ENCODE results near the gene KAT6B. TPM values are rescaled to one million over a fixed set of nuclear protein-coding genes. Genes with fewer than 3 reads are reported as not detected.

The KAT6B gene
- total and polyA plus RNA-seq, 4 donors, result 8.5 to 47.5 (median 21.4) TPM

DNA sequence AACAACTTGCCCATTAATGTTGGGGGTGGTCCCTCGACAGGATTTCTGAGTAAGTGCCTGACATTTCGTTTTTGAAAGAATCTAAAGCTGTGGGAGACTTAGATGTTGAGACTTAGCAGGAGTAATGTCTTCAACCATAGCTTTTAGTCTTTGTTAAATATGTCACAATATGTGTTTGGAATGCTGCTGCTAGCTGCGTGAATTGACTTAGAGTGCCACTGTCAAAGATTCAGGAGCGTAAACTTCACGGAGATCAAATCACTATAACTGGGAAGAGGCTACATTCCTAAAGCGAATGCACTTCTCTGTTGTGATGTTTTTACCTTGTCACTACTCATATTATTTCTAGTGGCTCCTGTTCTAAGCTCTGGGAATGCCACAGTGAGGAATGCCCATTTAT lies 193.8 kb downstream of the KAT6B start:
- 75 to 76% methylated on average over 6 of the region's 6 CpGs for WGBS, 2 donors
- no peaks in the 10 kb centered on the region for H3K27me3 ChIP-seq (ENCODE audit: control insufficient read depth in 1 of 2, insufficient read depth in 2 of 2, low read length in 1 of 2)
- no peak for DNase-seq
- no peak overlapping the region for H3K4me3 ChIP-seq (ENCODE audit: low read length in 2 of 2)
- H3K27ac ChIP-seq (ENCODE audit: low read depth in 1 of 2, low read length in 2 of 2), result no peak overlapping the region
- intact Hi-C loops (cut with DNase I), result loop anchor here in 1 of 2 donors (5.0 to 10.0 kb wide), 2 partner anchors 753 to 775 kb away; no protein-coding TSS in a partner anchor
- no peaks in the 10 kb centered on the region for H3K9me3 ChIP-seq (ENCODE audit: control insufficient read depth, low read length)
- ATAC-seq (ENCODE audit: low FRiP score), result no peak
- H3K4me1 ChIP-seq (ENCODE audit: control insufficient read depth in 1 of 2, insufficient read depth in 2 of 2, low read length in 2 of 2), result no peaks in the 10 kb centered on the region
- peaks cover 1 to 14% of the 10 kb centered on the region in 2 donors for H3K36me3 ChIP-seq (ENCODE audit: control insufficient read depth in 1 of 2, insufficient read depth in 2 of 2, low read length in 1 of 2)

GRCh38 chr10:75021379-75022249 lies 195.2 kb downstream of the KAT6B start:
- H3K4me3 ChIP-seq (ENCODE audit: low read length in 2 of 2), result no peak overlapping the region
- H3K27me3 ChIP-seq (ENCODE audit: control insufficient read depth in 1 of 2, insufficient read depth in 2 of 2, low read length in 1 of 2), result no peaks in the 10 kb centered on the region
- peaks cover 1 to 16% of the 10 kb centered on the region in 2 donors for H3K36me3 ChIP-seq (ENCODE audit: control insufficient read depth in 1 of 2, insufficient read depth in 2 of 2, low read length in 1 of 2)
- no peaks in the 10 kb centered on the region for H3K9me3 ChIP-seq (ENCODE audit: control insufficient read depth, low read length)
- 70 to 73% methylated on average over 10 of the region's 10 CpGs for WGBS, 2 donors
- no peak for ATAC-seq (ENCODE audit: low FRiP score)
- intact Hi-C loops (cut with DNase I), result loop anchor here in 1 of 2 donors (5.0 to 10.0 kb wide), 2 partner anchors 754 to 777 kb away; no protein-coding TSS in a partner anchor
- no peak overlapping the region for H3K27ac ChIP-seq (ENCODE audit: low read depth in 1 of 2, low read length in 2 of 2)
- DNase-seq, result no peak
- no peaks in the 10 kb centered on the region for H3K4me1 ChIP-seq (ENCODE audit: control insufficient read depth in 1 of 2, insufficient read depth in 2 of 2, low read length in 2 of 2)

DNA sequence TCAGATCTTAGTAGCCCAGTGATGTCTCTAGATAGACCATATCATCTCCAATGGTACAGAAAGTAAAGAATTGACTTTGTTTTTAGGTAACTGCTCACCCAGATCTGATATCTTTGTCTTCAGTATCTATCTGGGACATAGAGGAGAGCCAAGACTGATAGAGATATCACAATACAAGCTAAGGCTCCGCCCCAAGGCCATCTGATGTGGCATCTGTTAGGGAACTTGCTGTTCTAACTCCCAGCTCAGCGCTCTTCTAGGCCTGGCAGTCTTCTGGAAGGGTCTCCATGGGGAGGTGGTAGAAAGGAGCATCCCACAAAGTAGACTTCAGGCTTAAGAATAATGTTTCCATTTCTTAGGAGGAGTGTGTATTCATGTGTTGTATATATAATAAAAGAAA lies 196.7 kb downstream of the KAT6B start:
- no peak for ATAC-seq (ENCODE audit: low FRiP score)
- 98 to 99% methylated on average over 2 of the region's 2 CpGs for WGBS, 2 donors
- intact Hi-C loops (cut with DNase I), result loop anchor here in 1 of 2 donors (5.0 to 10.0 kb wide), 2 partner anchors 756 to 778 kb away; no protein-coding TSS in a partner anchor

DNA sequence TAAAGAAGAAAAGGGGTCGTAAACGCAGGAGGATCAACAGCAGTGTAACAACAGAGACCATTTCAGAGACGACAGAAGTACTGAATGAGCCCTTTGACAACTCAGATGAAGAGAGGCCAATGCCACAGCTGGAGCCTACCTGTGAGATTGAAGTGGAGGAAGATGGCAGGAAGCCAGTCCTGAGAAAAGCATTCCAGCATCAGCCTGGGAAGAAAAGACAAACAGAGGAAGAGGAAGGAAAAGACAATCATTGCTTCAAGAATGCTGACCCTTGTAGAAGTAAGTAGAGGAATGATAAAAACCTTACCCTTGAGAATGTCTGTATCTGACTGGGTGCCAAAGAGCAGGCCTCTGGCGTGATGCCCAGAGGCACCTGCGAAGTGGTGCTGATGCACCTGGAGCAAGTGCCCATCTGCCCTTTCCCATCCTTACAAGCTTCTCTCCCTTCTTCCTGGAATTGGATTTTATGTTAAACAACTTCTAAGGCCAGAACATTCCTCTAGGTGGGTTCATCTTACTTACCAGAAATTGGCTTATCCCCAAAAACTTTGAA lies 198.6 kb downstream of the KAT6B start:
- ATAC-seq (ENCODE audit: low FRiP score), result no peak
- no peak overlapping the region for H3K27ac ChIP-seq (ENCODE audit: low read depth in 1 of 2, low read length in 2 of 2)
- intact Hi-C loops (cut with DNase I), result loop anchor here in 1 of 2 donors (5.0 to 10.0 kb wide), 2 partner anchors 758 to 780 kb away; no protein-coding TSS in a partner anchor
- no peak overlapping the region for H3K4me3 ChIP-seq (ENCODE audit: low read length in 2 of 2)
- peaks cover 2 to 16% of the 10 kb centered on the region in 2 donors for H3K36me3 ChIP-seq (ENCODE audit: control insufficient read depth in 1 of 2, insufficient read depth in 2 of 2, low read length in 1 of 2)
- no peaks in the 10 kb centered on the region for H3K27me3 ChIP-seq (ENCODE audit: control insufficient read depth in 1 of 2, insufficient read depth in 2 of 2, low read length in 1 of 2)
- DNase-seq, result no peak
- no peaks in the 10 kb centered on the region for H3K9me3 ChIP-seq (ENCODE audit: control insufficient read depth, low read length)
- WGBS, 2 donors, result 74 to 76% methylated on average over 5 of the region's 5 CpGs
- no peaks in the 10 kb centered on the region for H3K4me1 ChIP-seq (ENCODE audit: control insufficient read depth in 1 of 2, insufficient read depth in 2 of 2, low read length in 2 of 2)

More for the DNA sequence above, 196.7 kb downstream of the KAT6B start:
- H3K9me3 ChIP-seq (ENCODE audit: control insufficient read depth, low read length), result no peaks in the 10 kb centered on the region
- H3K4me1 ChIP-seq (ENCODE audit: control insufficient read depth in 1 of 2, insufficient read depth in 2 of 2, low read length in 2 of 2), result no peaks in the 10 kb centered on the region
- H3K27me3 ChIP-seq (ENCODE audit: control insufficient read depth in 1 of 2, insufficient read depth in 2 of 2, low read length in 1 of 2), result no peaks in the 10 kb centered on the region
- no peak overlapping the region for H3K27ac ChIP-seq (ENCODE audit: low read depth in 1 of 2, low read length in 2 of 2)
- peaks cover 0 to 16% of the 10 kb centered on the region in 2 donors for H3K36me3 ChIP-seq (ENCODE audit: control insufficient read depth in 1 of 2, insufficient read depth in 2 of 2, low read length in 1 of 2)
- no peak for DNase-seq
- H3K4me3 ChIP-seq (ENCODE audit: low read length in 2 of 2), result no peak overlapping the region

GRCh38 chr10:75028049-75028448 lies 201.6 kb downstream of the KAT6B start:
- intact Hi-C loops (cut with DNase I), result loop anchor here in 1 of 2 donors (10.0 kb wide), 1 partner anchor 783 kb away; no protein-coding TSS in a partner anchor
- no peaks in the 10 kb centered on the region for H3K27me3 ChIP-seq (ENCODE audit: control insufficient read depth in 1 of 2, insufficient read depth in 2 of 2, low read length in 1 of 2)
- H3K36me3 ChIP-seq (ENCODE audit: control insufficient read depth in 1 of 2, insufficient read depth in 2 of 2, low read length in 1 of 2), result peaks cover 2 to 7% of the 10 kb centered on the region in 2 donors
- no peaks in the 10 kb centered on the region for H3K9me3 ChIP-seq (ENCODE audit: control insufficient read depth, low read length)
- ATAC-seq (ENCODE audit: low FRiP score) (no peak), DNase-seq (no peak)
- H3K4me3 ChIP-seq (ENCODE audit: low read length in 2 of 2), result no peak overlapping the region
- no peak overlapping the region for H3K27ac ChIP-seq (ENCODE audit: low read depth in 1 of 2, low read length in 2 of 2)
- H3K4me1 ChIP-seq (ENCODE audit: control insufficient read depth in 1 of 2, insufficient read depth in 2 of 2, low read length in 2 of 2), result no peaks in the 10 kb centered on the region

GRCh38 chr10:75028748-75029147 lies 202.3 kb downstream of the KAT6B start:
- 89 to 93% methylated on average over 7 of the region's 7 CpGs for WGBS, 2 donors
- no peak for ATAC-seq (ENCODE audit: low FRiP score)
- no peak overlapping the region for H3K27ac ChIP-seq (ENCODE audit: low read depth in 1 of 2, low read length in 2 of 2)
- DNase-seq, result no peak
- intact Hi-C loops (cut with DNase I), result loop anchor here in 1 of 2 donors (10.0 kb wide), 1 partner anchor 784 kb away; no protein-coding TSS in a partner anchor
- H3K27me3 ChIP-seq (ENCODE audit: control insufficient read depth in 1 of 2, insufficient read depth in 2 of 2, low read length in 1 of 2), result no peaks in the 10 kb centered on the region
- H3K36me3 ChIP-seq (ENCODE audit: control insufficient read depth in 1 of 2, insufficient read depth in 2 of 2, low read length in 1 of 2), result peaks cover 2 to 7% of the 10 kb centered on the region in 2 donors
- H3K4me3 ChIP-seq (ENCODE audit: low read length in 2 of 2), result no peak overlapping the region
- no peaks in the 10 kb centered on the region for H3K4me1 ChIP-seq (ENCODE audit: control insufficient read depth in 1 of 2, insufficient read depth in 2 of 2, low read length in 2 of 2)
- H3K9me3 ChIP-seq (ENCODE audit: control insufficient read depth, low read length), result no peaks in the 10 kb centered on the region

- Histone ChIP-seq H3K9me3 (ENCODE audit: control insufficient read depth, low read length) (no peaks in the 10 kb centered on the region), H3K36me3 (ENCODE audit: control insufficient read depth in 1 of 2, insufficient read depth in 2 of 2, low read length in 1 of 2) (peaks cover 2 to 7% of the 10 kb centered on the region in 2 donors), H3K27me3 (ENCODE audit: control insufficient read depth in 1 of 2, insufficient read depth in 2 of 2, low read length in 1 of 2) (no peaks in the 10 kb centered on the region), H3K27ac (ENCODE audit: low read depth in 1 of 2, low read length in 2 of 2) (no peak overlapping the region), H3K4me3 (ENCODE audit: low read length in 2 of 2) (no peak overlapping the region), H3K4me1 (ENCODE audit: control insufficient read depth in 1 of 2, insufficient read depth in 2 of 2, low read length in 2 of 2) (no peaks in the 10 kb centered on the region)
- ATAC-seq (ENCODE audit: low FRiP score), result no peak
- WGBS, 2 donors, result 95 to 96% methylated on average over 15 of the region's 15 CpGs
- DNase-seq, result no peak
- intact Hi-C loops (cut with DNase I), result loop anchor here in 1 of 2 donors (10.0 kb wide), 1 partner anchor 785 kb away; no protein-coding TSS in a partner anchor
These were observed 203.0 kb downstream of the KAT6B start for GRCh38 chr10:75029420-75029819.

- DNase-seq, result no peak
- no peak overlapping the region for H3K27ac ChIP-seq (ENCODE audit: low read depth in 1 of 2, low read length in 2 of 2)
- WGBS, 2 donors, result 87 to 94% methylated on average over 13 of the region's 13 CpGs
- no peak overlapping the region for H3K4me3 ChIP-seq (ENCODE audit: low read length in 2 of 2)
- H3K27me3 ChIP-seq (ENCODE audit: control insufficient read depth in 1 of 2, insufficient read depth in 2 of 2, low read length in 1 of 2), result no peaks in the 10 kb centered on the region
- H3K4me1 ChIP-seq (ENCODE audit: control insufficient read depth in 1 of 2, insufficient read depth in 2 of 2, low read length in 2 of 2), result no peaks in the 10 kb centered on the region
- peaks cover 2 to 4% of the 10 kb centered on the region in 2 donors for H3K36me3 ChIP-seq (ENCODE audit: control insufficient read depth in 1 of 2, insufficient read depth in 2 of 2, low read length in 1 of 2)
- no peaks in the 10 kb centered on the region for H3K9me3 ChIP-seq (ENCODE audit: control insufficient read depth, low read length)
- peak; percentile 42 for ATAC-seq (ENCODE audit: low FRiP score)
- intact Hi-C loops (cut with DNase I), result loop anchor here in 1 of 2 donors (10.0 kb wide), 1 partner anchor 785 kb away; no protein-coding TSS in a partner anchor
These were observed 203.5 kb downstream of the KAT6B start for GRCh38 chr10:75029857-75030256.

Data from aorta (tissue), 5 donors.